ENCODE measurements around the gene PHF19. TPM values are rescaled to one million over a fixed set of nuclear protein-coding genes. Genes with fewer than 3 reads are reported as not detected.

PHF19 gene
- total and polyA plus RNA-seq, 8 donors, result 37.0 to 55.0 (median 45.7) TPM

GRCh38 chr9:120841930-120842684 lies 34.9 kb downstream of the PHF19 start:
- DNase-seq (peak in 1 of 4 donors; percentile 14), ATAC-seq (peak; percentile 36)
- intact Hi-C loops (cut with DNase I), result no loop called here
- no peak for TF ChIP-seq CTCF (IDR thresholded peaks at IDR 0.05)
- H3K4me1 ChIP-seq, result peaks cover 15 to 52% of the 10 kb centered on the region in 2 donors
- H3K27ac ChIP-seq, result peak overlapping the region; percentile 89 to 92
- peaks cover 0 to 8% of the 10 kb centered on the region in 2 donors for H3K36me3 ChIP-seq
- H3K4me3 ChIP-seq, result peak overlapping the region; percentile 70 to 76
- H3K27me3 ChIP-seq, result no peaks in the 10 kb centered on the region
- no peaks in the 10 kb centered on the region for H3K9me3 ChIP-seq

- no peak overlapping the region for H3K4me3 ChIP-seq
- intact Hi-C loops (cut with DNase I), result no loop called here
These were observed 37.8 kb downstream of the PHF19 start for GRCh38 chr9:120839146-120839545.

GRCh38 chr9:120837921-120838320 lies 39.1 kb downstream of the PHF19 start:
- intact Hi-C loops (cut with DNase I), result no loop called here
- Histone ChIP-seq H3K36me3 (peaks cover 0 to 30% of the 10 kb centered on the region in 2 donors), H3K9me3 (no peaks in the 10 kb centered on the region), H3K27ac (no peak overlapping the region), H3K4me1 (peaks cover 8 to 38% of the 10 kb centered on the region in 2 donors), H3K4me3 (no peak overlapping the region), H3K27me3 (no peaks in the 10 kb centered on the region)
- ATAC-seq (no peak), DNase-seq (no peak)
- TF ChIP-seq CTCF (IDR thresholded peaks at IDR 0.05), result no peak

More at GRCh38 chr9:120839146-120839545, 37.8 kb downstream of the PHF19 start:
- ATAC-seq (no peak), DNase-seq (no peak)
- no peaks in the 10 kb centered on the region for H3K9me3 ChIP-seq
- H3K4me1 ChIP-seq, result peaks cover 14 to 44% of the 10 kb centered on the region in 2 donors
- no peak for TF ChIP-seq CTCF (IDR thresholded peaks at IDR 0.05)
- H3K27me3 ChIP-seq, result no peaks in the 10 kb centered on the region
- H3K27ac ChIP-seq, result no peak overlapping the region
- H3K36me3 ChIP-seq, result peaks cover 0 to 26% of the 10 kb centered on the region in 2 donors

GRCh38 chr9:120833325-120833724 lies 43.7 kb downstream of the PHF19 start:
- Histone ChIP-seq H3K27me3 (no peaks in the 10 kb centered on the region), H3K36me3 (peaks cover 0 to 68% of the 10 kb centered on the region in 2 donors), H3K4me1 (no peaks in the 10 kb centered on the region), H3K27ac (no peak overlapping the region), H3K4me3 (no peak overlapping the region), H3K9me3 (no peaks in the 10 kb centered on the region)
- DNase-seq (no peak), ATAC-seq (no peak)
- intact Hi-C loops (cut with DNase I), result no loop called here
- no peak for TF ChIP-seq CTCF (IDR thresholded peaks at IDR 0.05)

GRCh38 chr9:120832807-120833206 lies 44.2 kb downstream of the PHF19 start:
- intact Hi-C loops (cut with DNase I), result no loop called here
- no peak for TF ChIP-seq CTCF (IDR thresholded peaks at IDR 0.05)
- Histone ChIP-seq H3K9me3 (no peaks in the 10 kb centered on the region), H3K4me3 (no peak overlapping the region), H3K36me3 (peaks cover 0 to 71% of the 10 kb centered on the region in 2 donors), H3K4me1 (no peaks in the 10 kb centered on the region), H3K27me3 (no peaks in the 10 kb centered on the region), H3K27ac (no peak overlapping the region)
- DNase-seq (no peak), ATAC-seq (peak; percentile 18)

All from left lung (tissue), 10 donors.